Mucosa of descending colon (tissue), 3 donors: Measurements from ENCODE around the gene ZNF718. TPM values are rescaled to one million over a fixed set of nuclear protein-coding genes. Genes with fewer than 3 reads are reported as not detected.
"Not testable (repeated sequence)": the region's sequence is repeated elsewhere in the genome, so short reads cannot be mapped to it uniquely, and the experiment has no call there.

Experiments used
- ATAC-seq: fragments of 200-7000 bp; cut with Tn5 transposase; one replicate; pipeline ENCODE4 v1.9.1; 2020; ENCODE audit warnings: mild to moderate bottlenecking, moderate library complexity
- DNase-seq, 3 donors: peaks; one replicate each; pipeline ENCODE4 v3.0.0-alpha.2; 2020
- H3K36me3 ChIP-seq: fragments of 200-600 bp; one replicate; pipeline ENCODE4 v1.8.0; 2021; ENCODE audit warnings: low read depth, mild to moderate bottlenecking
- H3K4me1 ChIP-seq: fragments of 200-600 bp; one replicate; pipeline ENCODE4 v1.8.0; 2021; ENCODE audit warnings: low read depth, mild to moderate bottlenecking
- H3K4me3 ChIP-seq: fragments of 200-600 bp; one replicate; pipeline ENCODE4 v1.8.0; 2021; ENCODE audit warnings: mild to moderate bottlenecking
- H3K9me3 ChIP-seq: fragments of 200-600 bp; one replicate; pipeline ENCODE4 v1.8.0; 2021; ENCODE audit warnings: mild to moderate bottlenecking
- intact Hi-C, 2 donors: fragments of 100-400 bp; cut with DNase I in 1 of 2; cut with micrococcal nuclease in 1 of 2; formaldehyde crosslinking; loops; one replicate each; pipeline versions ENCODE4 v1.11.0 to v1.11.1; 2022; cut with DNase I, micrococcal nuclease
- total RNA-seq, 3 donors: library from RNA; stranded (reverse); fragmentation: NEBNext Ultra II Directional in 2 of 3; extraction: Animal tissue kit (Norgen Biotek cat#: 25700) in 2 of 3; gene quantifications; one replicate each; pipeline versions ENCODE4 v1.2.1 to v1.2.4, GENCODE V29; 2021 to 2023
- TF ChIP-seq, protein P1 (sequence below): fragments of 200-600 bp; IDR thresholded peaks from one replicate; pipeline ENCODE4 v1.8.0; 2022; ENCODE audit warnings: antibody characterized with exemption, mild to moderate bottlenecking
- donor health status: DM: no; HTN: no; CAD: no; lungs with moderate emphysema.
- donor health status: DM: no; HTN: no; CAD: no.
- donor health status: DM: no; HTN: yes; CAD: no.

ZNF718 gene
- total RNA-seq, 3 donors from 2014 or later, result 5.2 to 7.4 (median 6.4) TPM

DNA sequence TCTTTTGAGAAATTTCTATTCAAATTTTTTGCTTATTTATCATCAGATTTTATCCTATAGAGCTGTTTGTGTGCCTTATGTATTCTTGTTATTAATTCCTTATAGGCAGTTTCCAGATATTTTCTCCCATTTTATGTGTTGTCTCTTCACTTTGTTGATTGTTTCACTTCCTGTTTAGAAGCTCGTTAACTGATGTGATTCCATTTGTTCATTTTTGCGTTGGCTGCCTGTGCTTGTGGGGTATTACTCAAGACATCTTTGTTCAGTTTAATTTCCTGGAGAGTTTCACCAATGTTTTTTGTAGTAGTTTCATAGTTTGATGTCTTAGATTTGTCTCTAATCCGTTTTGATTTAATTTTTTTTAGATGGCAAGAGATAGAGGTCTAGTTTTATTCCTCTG, 14.6 kb downstream of the ZNF718 start:
- ATAC-seq (no peak), DNase-seq (no peak)
- no peak overlapping the region for H3K4me3 ChIP-seq
- peaks cover 12% of the 10 kb centered on the region for H3K36me3 ChIP-seq
- TF ChIP-seq, protein P1, sequence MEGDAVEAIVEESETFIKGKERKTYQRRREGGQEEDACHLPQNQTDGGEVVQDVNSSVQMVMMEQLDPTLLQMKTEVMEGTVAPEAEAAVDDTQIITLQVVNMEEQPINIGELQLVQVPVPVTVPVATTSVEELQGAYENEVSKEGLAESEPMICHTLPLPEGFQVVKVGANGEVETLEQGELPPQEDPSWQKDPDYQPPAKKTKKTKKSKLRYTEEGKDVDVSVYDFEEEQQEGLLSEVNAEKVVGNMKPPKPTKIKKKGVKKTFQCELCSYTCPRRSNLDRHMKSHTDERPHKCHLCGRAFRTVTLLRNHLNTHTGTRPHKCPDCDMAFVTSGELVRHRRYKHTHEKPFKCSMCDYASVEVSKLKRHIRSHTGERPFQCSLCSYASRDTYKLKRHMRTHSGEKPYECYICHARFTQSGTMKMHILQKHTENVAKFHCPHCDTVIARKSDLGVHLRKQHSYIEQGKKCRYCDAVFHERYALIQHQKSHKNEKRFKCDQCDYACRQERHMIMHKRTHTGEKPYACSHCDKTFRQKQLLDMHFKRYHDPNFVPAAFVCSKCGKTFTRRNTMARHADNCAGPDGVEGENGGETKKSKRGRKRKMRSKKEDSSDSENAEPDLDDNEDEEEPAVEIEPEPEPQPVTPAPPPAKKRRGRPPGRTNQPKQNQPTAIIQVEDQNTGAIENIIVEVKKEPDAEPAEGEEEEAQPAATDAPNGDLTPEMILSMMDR, result no peak
- peaks cover 99% of the 10 kb centered on the region for H3K9me3 ChIP-seq
- intact Hi-C loops, result no loop called here
- H3K4me1 ChIP-seq, result no peaks in the 10 kb centered on the region

DNA sequence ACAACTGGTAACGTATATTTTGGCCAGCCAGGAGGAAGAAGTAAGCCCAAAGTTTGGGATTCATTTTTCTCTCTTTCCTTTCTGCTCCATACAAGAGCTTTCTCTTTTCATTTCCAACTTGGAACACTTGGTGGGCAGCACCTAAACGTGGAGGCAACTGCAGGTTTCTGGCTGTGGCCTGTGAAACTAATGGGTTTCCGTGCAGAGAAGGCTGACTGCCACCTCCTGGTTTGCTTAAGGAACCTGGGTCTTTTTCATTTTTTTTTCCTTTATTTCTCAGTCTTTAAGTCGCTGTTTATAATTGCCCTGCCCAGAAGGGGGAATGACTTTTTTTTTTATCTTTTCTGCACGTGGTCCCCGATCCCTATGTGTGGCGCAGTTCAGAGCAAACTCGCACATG, 15.4 kb downstream of the ZNF718 start:
- DNase-seq, result no peak
- TF ChIP-seq, protein P1, result no peak
- intact Hi-C loops, result no loop called here
- Histone ChIP-seq H3K4me3 (no peak overlapping the region), H3K4me1 (no peaks in the 10 kb centered on the region), H3K36me3 (peaks cover 6% of the 10 kb centered on the region), H3K9me3 (peaks cover 99% of the 10 kb centered on the region)
- no peak for ATAC-seq

DNA sequence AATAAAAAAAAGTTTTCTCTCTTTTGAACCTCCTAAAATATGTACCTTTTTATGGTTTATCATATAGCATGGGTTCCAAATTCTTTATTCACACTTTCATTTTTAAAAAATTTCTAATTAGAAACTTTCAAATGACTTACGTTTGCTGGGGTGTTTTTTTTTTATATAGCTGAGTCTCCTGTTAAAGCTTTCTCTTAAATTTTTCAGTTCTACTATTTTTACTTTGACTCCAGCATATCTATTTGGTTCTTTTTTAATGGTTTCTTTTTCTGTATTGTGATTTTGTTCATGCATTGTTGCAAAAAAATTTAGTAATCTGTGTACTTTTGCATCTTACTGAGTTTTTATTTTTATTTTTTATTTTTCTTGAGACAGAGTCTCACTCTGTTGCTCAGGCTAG, 22.3 kb downstream of the ZNF718 start:
- intact Hi-C loops, result no loop called here
- H3K36me3 ChIP-seq, result no peaks in the 10 kb centered on the region
- DNase-seq (no peak), ATAC-seq (no peak)
- H3K4me3 ChIP-seq, result no peak overlapping the region
- H3K4me1 ChIP-seq, result no peaks in the 10 kb centered on the region
- TF ChIP-seq, protein P1, result no peak
- H3K9me3 ChIP-seq, result peaks cover 99% of the 10 kb centered on the region

DNA sequence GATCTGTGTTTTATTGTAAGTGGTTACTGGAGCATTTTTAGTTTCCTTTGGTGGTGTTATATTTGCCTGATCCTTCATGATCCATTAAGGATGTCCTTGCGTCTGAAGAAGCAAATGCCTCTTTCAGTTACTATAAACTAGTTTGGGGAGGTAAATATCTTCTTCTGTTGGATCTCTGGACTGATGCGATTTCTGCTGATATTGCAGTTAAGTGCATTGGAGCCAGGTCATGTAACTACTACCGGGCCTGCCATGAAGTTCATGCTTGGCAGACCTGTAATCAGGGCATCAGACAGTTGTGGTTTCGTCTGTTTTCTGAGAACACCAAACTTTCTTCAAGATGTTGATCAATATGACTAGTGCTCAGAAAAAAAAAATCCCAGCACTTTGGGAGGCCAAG, 22.9 kb downstream of the ZNF718 start:
- TF ChIP-seq, protein P1, result no peak
- Histone ChIP-seq H3K36me3 (no peaks in the 10 kb centered on the region), H3K9me3 (peaks cover 95% of the 10 kb centered on the region), H3K4me1 (no peaks in the 10 kb centered on the region), H3K4me3 (no peak overlapping the region)
- intact Hi-C loops, result no loop called here
- no peak for DNase-seq
- no peak for ATAC-seq

DNA sequence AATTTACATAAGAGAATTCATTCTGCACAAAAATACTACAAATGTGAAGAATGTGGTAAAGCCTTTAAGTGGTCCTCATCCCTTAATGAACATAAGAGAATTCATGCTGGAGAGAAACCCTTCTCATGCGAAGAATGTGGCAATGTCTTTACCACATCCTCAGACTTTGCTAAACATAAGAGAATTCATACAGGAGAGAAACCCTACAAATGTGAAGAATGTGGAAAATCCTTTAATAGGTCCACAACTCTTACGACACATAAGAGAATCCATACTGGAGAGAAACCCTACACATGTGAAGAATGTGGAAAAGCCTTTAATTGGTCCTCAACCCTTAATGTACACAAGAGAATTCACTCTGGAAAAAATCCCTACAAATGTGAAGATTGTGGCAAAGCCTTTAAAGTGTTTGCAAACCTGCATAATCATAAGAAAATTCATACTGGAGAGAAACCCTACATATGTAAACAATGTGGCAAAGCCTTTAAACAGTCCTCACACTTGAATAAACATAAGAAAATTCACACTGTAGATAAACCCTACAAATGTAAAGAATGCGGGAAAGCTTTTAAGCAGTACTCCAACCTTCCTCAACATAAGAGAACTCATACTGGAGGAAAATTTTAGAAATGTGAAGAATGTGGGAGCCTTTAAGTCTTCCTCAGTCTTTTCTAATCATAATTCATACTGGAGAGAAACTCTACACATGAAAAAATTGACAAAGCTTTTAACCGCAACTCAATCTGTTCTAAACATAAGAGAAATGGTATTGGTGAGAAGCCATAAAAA, 37.4 kb downstream of the ZNF718 start:
- no peak overlapping the region for H3K4me3 ChIP-seq
- no peaks in the 10 kb centered on the region for H3K4me1 ChIP-seq
- H3K9me3 ChIP-seq, result peaks cover 100% of the 10 kb centered on the region
- TF ChIP-seq, protein P1, result no peak
- no peak for DNase-seq
- no peaks in the 10 kb centered on the region for H3K36me3 ChIP-seq
- intact Hi-C loops, result no loop called here
- ATAC-seq, result no peak

DNA sequence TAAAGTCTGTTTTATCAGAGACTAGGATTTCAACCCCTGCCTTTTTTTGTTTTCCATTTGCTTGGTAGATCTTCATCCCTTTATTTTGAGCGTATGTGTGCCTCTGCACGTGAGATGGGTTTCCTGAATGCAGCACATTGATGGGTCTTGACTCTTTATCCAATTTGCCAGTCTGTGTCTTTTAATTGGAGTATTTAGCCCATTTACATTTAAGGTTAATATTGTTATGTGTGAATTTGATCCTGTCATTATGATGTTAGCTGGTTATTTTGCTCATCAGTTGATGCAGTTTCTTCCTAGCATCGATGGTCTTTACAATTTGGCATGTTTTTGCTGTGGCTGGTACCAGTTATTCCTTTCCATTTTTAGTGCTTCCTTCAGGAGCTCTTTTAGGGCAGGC, 45.3 kb downstream of the ZNF718 start:
- H3K4me1 ChIP-seq, H3K36me3 ChIP-seq, H3K4me3 ChIP-seq, ATAC-seq, DNase-seq, intact Hi-C loops: not testable (repeated sequence)
- H3K9me3 ChIP-seq, result peaks cover 93% of the 10 kb centered on the region

DNA sequence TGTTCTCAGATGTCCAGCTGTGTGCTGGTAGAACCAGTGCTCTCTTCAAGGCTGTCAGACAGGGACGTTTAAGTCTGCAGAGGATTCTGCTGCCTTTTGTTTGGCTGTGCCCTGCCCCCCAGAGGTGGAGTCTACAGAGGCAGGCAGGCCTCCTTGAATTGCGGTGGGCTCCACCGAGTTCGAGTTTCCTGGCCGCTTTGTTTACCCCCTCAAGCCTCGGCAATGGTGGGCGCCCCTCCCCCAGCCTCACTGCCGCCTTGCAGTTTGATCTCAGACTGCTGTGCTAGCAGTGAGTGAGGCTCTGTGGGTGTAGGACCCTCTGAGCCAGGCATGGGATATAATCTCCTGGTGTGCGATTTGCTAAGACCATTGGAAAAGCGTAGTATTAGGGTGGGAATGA, 47.0 kb downstream of the ZNF718 start:
- peaks cover 93% of the 10 kb centered on the region for H3K9me3 ChIP-seq
- ATAC-seq, intact Hi-C loops, H3K4me1 ChIP-seq, DNase-seq, H3K4me3 ChIP-seq, H3K36me3 ChIP-seq: not testable (repeated sequence)
